GM10248 (cell line): ENCODE measurements around the gene HELQ.

Experiments
- CTCF ChIA-PET: fragments of 300-600 bp; sonication (Branson Sonifier 250); formaldehyde crosslinking; extraction: SDS; loops from one replicate; lab custom pipeline; 2021; ENCODE audit warnings: antibody characterized with exemption; lab: Yijun Ruan, JAX
- POLR2A ChIA-PET: fragments of 350-650 bp; sonication (Branson Sonifier 250); formaldehyde crosslinking; extraction: SDS; loops from one replicate; lab custom pipeline; 2020; ENCODE audit warnings: antibody characterized with exemption; lab: Yijun Ruan, JAX
- DNase-seq: peaks from one replicate; pipeline ENCODE4 v3.0.0; 2012; ENCODE audit errors: extremely low spot score
- TF ChIP-seq, protein P1 (sequence below): IDR thresholded peaks from 2 replicates; pipeline ENCODE4 v1.5.1; 2012; ENCODE audit warnings: mild to moderate bottlenecking, low read depth; ENCODE audit errors: extremely low read depth, missing control alignments, control extremely low read depth

Gene HELQ

GRCh38 chr4:83369831-83370639, 85.6 kb downstream of the HELQ start:
- DNase-seq: no peak
- TF ChIP-seq, protein P1, sequence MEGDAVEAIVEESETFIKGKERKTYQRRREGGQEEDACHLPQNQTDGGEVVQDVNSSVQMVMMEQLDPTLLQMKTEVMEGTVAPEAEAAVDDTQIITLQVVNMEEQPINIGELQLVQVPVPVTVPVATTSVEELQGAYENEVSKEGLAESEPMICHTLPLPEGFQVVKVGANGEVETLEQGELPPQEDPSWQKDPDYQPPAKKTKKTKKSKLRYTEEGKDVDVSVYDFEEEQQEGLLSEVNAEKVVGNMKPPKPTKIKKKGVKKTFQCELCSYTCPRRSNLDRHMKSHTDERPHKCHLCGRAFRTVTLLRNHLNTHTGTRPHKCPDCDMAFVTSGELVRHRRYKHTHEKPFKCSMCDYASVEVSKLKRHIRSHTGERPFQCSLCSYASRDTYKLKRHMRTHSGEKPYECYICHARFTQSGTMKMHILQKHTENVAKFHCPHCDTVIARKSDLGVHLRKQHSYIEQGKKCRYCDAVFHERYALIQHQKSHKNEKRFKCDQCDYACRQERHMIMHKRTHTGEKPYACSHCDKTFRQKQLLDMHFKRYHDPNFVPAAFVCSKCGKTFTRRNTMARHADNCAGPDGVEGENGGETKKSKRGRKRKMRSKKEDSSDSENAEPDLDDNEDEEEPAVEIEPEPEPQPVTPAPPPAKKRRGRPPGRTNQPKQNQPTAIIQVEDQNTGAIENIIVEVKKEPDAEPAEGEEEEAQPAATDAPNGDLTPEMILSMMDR: no peak
- ChIA-PET CTCF (interaction anchor here (1.2 to 1.3 kb wide), 2 partner anchors 9 to 271 kb away, joined by 3 to 4 read pairs; no protein-coding TSS in a partner anchor), POLR2A (no interaction called here)

DNA sequence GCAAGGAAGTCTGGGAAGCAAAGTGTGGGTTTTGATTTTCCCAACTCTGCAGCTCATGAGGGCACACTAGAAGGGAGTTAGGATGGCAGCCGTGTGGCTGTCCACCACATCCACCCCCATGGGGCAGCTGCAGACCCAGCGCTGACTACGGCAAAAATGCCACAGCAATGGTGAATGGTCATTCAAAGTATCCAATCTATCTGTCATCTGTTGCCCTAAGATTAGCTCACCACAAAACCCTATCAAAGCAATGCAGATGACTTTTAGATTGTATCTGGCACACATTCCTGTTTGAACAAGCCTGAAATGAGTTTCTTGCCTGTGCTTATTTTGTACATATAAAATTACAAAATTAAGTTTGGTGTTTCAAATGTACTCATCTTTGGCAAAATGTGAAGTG, 91.3 kb downstream of the HELQ start:
- ChIA-PET CTCF (no interaction called here), POLR2A (no interaction called here)
- TF ChIP-seq, protein P1: no peak
- no peak for DNase-seq

DNA sequence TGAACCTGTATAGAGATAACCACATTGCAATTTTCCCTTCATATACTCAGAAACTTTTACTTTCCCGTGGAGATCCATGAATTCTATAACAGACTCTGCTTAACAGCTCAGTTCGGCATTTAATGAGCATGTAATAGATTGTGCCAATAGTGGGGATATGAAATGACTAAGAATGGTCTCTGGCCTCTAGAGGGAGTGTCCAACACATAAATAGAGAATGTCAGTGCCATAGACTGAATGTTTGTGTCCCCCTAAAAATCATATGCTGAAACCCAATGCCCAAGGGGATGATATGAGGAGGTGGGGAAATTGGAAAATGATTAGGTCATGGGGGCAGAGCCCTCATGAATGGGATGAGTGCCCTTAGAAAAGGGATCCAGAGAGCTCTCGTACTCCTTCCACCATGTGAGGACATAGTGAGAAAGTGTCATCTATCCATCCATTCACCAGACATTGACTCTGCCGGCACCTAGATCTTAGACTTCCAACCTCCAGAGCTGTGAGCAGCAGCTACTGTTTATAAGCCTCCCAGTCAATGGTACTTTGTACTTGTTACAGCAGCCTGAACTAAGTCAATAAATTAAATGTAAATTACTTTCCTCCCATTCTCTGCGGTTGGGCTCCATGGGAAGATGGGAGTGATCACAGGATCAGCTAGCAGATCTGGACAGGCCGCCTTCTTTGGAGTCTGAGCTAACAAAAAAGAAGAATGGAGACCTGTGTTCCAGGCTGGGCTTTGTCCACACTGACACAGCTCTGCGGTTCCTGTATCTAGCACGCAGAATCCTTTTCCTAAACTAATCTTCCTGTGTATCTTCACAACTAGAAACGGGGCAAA, 92.9 kb downstream of the HELQ start:
- CTCF ChIA-PET: interaction anchor here (0.9 to 2.2 kb wide), 5 partner anchors 10 to 81 kb away, joined by 3 to 6 read pairs (median 3); no protein-coding TSS in a partner anchor
- POLR2A ChIA-PET: no interaction called here
- no peak for DNase-seq
- TF ChIP-seq, protein P1: peak; percentile 17

DNA sequence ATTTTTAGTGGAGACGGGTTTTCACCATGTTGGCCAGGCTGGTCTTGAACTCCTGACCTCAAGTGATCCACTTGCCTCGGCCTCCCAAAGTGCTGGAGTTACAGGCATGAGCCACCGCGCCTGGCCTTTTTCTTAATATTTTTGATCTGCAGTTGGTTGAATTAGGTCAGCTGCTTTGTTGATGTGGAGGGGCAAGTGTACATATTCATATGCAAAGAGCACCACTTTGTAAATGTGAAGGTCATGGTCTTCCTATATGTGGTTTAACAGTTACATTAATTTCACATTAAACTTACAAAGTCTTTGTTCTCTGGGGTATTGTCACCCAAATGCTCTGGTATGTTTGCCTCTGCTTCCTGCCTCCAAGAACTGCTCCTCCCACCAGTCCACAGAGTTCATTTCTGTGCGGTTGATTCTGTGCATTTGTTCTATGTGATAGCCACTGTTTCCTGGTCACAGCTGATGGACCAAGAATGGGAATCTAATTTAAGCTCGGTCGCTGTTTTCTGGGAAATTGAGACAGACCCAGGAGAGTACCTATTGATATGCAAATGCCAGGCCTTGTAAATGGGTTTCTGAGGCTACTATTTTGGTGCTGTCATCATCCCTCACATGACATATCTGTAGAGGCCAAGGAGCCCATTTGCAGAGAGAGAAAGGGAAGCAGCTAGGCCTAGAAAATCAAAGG, 94.1 kb downstream of the HELQ start:
- ChIA-PET CTCF (interaction anchor here (0.9 to 2.2 kb wide), 4 partner anchors 9 to 41 kb away, joined by 3 to 6 read pairs (median 4); no protein-coding TSS in a partner anchor), POLR2A (no interaction called here)
- DNase-seq: no peak
- TF ChIP-seq, protein P1: no peak

GRCh38 chr4:83360018-83360417, 95.6 kb downstream of the HELQ start:
- ChIA-PET CTCF (no interaction called here), POLR2A (no interaction called here)
- TF ChIP-seq, protein P1: no peak
- DNase-seq: no peak

- ChIA-PET POLR2A (no interaction called here), CTCF (no interaction called here)
- TF ChIP-seq, protein P1: no peak
- DNase-seq: no peak
These were observed 97.2 kb downstream of the HELQ start for GRCh38 chr4:83358410-83358809.
